Astrocyte (in vitro differentiated cells and primary cell): ENCODE data around the gene CD24.

Source experiments
- EZH2 ChIP-seq: IDR thresholded peaks from 2 replicates; pipeline ENCODE4 v1.6.1; 2012; ENCODE audit warnings: mild to moderate bottlenecking, low read length, inconsistent platforms; ENCODE audit not compliant: insufficient read depth
- TF ChIP-seq, protein P1 (sequence below): IDR thresholded peaks from 2 replicates; pipeline ENCODE4 v1.5.1; 2011; ENCODE audit warnings: low read depth, mild to moderate bottlenecking, inconsistent platforms, low read length, moderate library complexity; ENCODE audit not compliant: insufficient read depth

DNA sequence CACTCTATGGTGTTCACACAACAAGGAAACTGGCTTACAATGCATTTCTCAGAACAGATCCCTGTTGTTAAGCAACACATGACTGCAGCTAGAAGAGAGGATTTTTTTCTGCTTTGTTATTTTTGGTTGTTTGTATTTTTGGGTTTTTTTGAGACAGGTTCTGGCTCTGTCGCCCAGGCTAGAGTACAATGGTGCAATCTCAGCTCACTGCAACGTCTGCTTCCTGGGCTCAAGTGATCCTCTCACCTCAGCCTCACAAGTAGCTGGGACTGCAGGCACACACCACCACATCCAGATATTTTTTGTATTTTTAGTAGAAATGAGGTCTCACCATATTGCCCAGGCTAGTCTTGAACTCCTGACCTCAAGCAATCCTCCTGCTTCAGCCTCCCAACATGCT, 12.7 kb downstream of the CD24 start:
- TF ChIP-seq, protein P1, sequence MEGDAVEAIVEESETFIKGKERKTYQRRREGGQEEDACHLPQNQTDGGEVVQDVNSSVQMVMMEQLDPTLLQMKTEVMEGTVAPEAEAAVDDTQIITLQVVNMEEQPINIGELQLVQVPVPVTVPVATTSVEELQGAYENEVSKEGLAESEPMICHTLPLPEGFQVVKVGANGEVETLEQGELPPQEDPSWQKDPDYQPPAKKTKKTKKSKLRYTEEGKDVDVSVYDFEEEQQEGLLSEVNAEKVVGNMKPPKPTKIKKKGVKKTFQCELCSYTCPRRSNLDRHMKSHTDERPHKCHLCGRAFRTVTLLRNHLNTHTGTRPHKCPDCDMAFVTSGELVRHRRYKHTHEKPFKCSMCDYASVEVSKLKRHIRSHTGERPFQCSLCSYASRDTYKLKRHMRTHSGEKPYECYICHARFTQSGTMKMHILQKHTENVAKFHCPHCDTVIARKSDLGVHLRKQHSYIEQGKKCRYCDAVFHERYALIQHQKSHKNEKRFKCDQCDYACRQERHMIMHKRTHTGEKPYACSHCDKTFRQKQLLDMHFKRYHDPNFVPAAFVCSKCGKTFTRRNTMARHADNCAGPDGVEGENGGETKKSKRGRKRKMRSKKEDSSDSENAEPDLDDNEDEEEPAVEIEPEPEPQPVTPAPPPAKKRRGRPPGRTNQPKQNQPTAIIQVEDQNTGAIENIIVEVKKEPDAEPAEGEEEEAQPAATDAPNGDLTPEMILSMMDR: no peak
- TF ChIP-seq EZH2: no peak
